Natural killer cell (primary cell): Measurements from ENCODE around the gene TBR1. TPM values are rescaled to one million over a fixed set of nuclear protein-coding genes. Genes with fewer than 3 reads are reported as not detected.

Source experiments
- ATAC-seq, 3 donors: fragments of 150-1000 bp in 2 of 3; fragments of 200-7000 bp in 1 of 3; cut with Tn5 transposase; 1 replicate in 1 of 3; 2 replicates in 2 of 3; pipeline ENCODE4 v1.10.0; 2021; ENCODE audit warnings: mild to moderate bottlenecking in 2 of 3, moderate library complexity in 2 of 3
- DNase-seq, 2 donors: peaks; one replicate each; pipeline versions ENCODE4 v3.0.0 to v3.0.0-alpha.2; 2013 to 2021; ENCODE audit warnings: mixed read lengths in 1 of 2
- H3K27ac ChIP-seq: one replicate; pipeline ENCODE4 v1.5.1; 2013; ENCODE audit warnings: mild to moderate bottlenecking, low read length
- H3K27me3 ChIP-seq: one replicate; pipeline ENCODE4 v1.6.1; 2013; ENCODE audit warnings: low read length; ENCODE audit not compliant: control insufficient read depth, insufficient read depth
- H3K36me3 ChIP-seq: one replicate; pipeline ENCODE4 v1.6.1; 2013; ENCODE audit warnings: low read length; ENCODE audit not compliant: control insufficient read depth, insufficient read depth
- H3K4me1 ChIP-seq: one replicate; pipeline ENCODE4 v1.6.1; 2013; ENCODE audit warnings: low read length; ENCODE audit not compliant: control insufficient read depth, insufficient read depth
- H3K4me3 ChIP-seq: one replicate; pipeline ENCODE4 v1.5.1; 2013; ENCODE audit warnings: low read length
- H3K9me3 ChIP-seq: one replicate; pipeline ENCODE4 v1.6.1; 2013; ENCODE audit warnings: low read length; ENCODE audit not compliant: control insufficient read depth, insufficient read depth
- H3K27ac Mint-ChIP-seq, 2 donors: one replicate each; pipeline ENCODE4 v1.8.0; 2022; ENCODE audit warnings: mild to moderate bottlenecking in 2 of 2, mixed read lengths in 2 of 2, moderate library complexity in 1 of 2
- H3K27me3 Mint-ChIP-seq, 2 donors: one replicate each; pipeline ENCODE4 v1.8.0; 2022; ENCODE audit warnings: low read depth in 2 of 2, mixed read lengths in 2 of 2
- H3K36me3 Mint-ChIP-seq: one replicate; pipeline ENCODE4 v1.8.0; 2022; ENCODE audit warnings: mixed read lengths
- H3K4me1 Mint-ChIP-seq, 2 donors: one replicate each; pipeline ENCODE4 v1.8.0; 2022; ENCODE audit warnings: mixed read lengths in 2 of 2
- H3K4me3 Mint-ChIP-seq: one replicate; pipeline ENCODE4 v1.8.0; 2022; ENCODE audit warnings: mild to moderate bottlenecking, moderate library complexity, mixed read lengths
- H3K9me3 Mint-ChIP-seq, 2 donors: one replicate each; pipeline ENCODE4 v1.8.0; 2022; ENCODE audit warnings: mixed read lengths in 2 of 2
- WGBS: methylation state at CpG from one replicate; pipeline ENCODE4 v1.1.7; 2013; ENCODE audit warnings: missing lambda C conversion rate; ENCODE audit not compliant: insufficient coverage; 5-methylcytosine and 5-hydroxymethylcytosine counted together
- intact Hi-C: fragments of 100-400 bp; cut with micrococcal nuclease; formaldehyde crosslinking; loops from one replicate; pipeline ENCODE4 v1.14.2; 2022
- total RNA-seq, 4 donors: library from RNA; stranded (reverse); fragments of 120-200 nt in 1 of 4; gene quantifications; one replicate each; pipeline versions ENCODE4 v1.2.3 to v1.2.4, GENCODE V29; 2013 to 2022
- TF ChIP-seq, protein P1 (sequence below): fragments of 200-600 bp; IDR thresholded peaks from one replicate; pipeline ENCODE4 v1.8.0; 2022; ENCODE audit warnings: antibody characterized with exemption

Gene TBR1
- total RNA-seq, 3 donors from 2014 or later (not counting 1 experiment from before 2014, with no cell fraction given) = not detected

DNA sequence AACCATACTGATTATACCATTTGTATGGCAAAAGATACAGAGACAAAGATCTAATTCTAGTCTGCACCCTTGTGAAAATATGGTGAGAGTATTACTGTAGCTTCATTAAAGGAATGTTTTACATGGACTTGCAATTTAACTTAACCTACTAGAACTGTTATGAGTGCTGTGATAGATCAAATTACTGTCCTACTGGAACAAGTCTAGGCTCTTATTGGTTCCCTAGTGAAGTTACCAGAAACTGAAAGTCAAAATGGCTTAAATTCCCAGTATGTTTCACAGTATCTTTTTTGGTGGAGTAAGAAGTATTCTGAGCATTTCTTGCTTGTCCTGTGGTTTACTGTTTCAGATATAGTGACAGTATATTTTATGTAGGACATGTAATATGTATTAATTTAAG is 3.8 kb upstream of the TBR1 start:
- Histone ChIP-seq H3K4me3 (no peak overlapping the region), H3K36me3 (peaks cover 3% of the 10 kb centered on the region), H3K27ac (no peak overlapping the region), H3K4me1 (peaks cover 30% of the 10 kb centered on the region), H3K27me3 (peaks cover 33% of the 10 kb centered on the region), H3K9me3 (no peaks in the 10 kb centered on the region)
- DNase-seq (no peak), ATAC-seq (no peak)
- peaks cover 9% of the 10 kb centered on the region for H3K36me3 Mint-ChIP-seq
- peaks cover 28 to 35% of the 10 kb centered on the region in 2 donors for H3K27me3 Mint-ChIP-seq
- H3K27ac Mint-ChIP-seq = no peak overlapping the region
- TF ChIP-seq, protein P1, sequence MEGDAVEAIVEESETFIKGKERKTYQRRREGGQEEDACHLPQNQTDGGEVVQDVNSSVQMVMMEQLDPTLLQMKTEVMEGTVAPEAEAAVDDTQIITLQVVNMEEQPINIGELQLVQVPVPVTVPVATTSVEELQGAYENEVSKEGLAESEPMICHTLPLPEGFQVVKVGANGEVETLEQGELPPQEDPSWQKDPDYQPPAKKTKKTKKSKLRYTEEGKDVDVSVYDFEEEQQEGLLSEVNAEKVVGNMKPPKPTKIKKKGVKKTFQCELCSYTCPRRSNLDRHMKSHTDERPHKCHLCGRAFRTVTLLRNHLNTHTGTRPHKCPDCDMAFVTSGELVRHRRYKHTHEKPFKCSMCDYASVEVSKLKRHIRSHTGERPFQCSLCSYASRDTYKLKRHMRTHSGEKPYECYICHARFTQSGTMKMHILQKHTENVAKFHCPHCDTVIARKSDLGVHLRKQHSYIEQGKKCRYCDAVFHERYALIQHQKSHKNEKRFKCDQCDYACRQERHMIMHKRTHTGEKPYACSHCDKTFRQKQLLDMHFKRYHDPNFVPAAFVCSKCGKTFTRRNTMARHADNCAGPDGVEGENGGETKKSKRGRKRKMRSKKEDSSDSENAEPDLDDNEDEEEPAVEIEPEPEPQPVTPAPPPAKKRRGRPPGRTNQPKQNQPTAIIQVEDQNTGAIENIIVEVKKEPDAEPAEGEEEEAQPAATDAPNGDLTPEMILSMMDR = no peak
- H3K4me1 Mint-ChIP-seq = peaks cover 31 to 32% of the 10 kb centered on the region in 2 donors
- intact Hi-C loops = no loop called here
- no peaks in the 10 kb centered on the region for H3K9me3 Mint-ChIP-seq
- no peak overlapping the region for H3K4me3 Mint-ChIP-seq

- intact Hi-C loops = no loop called here
- DNase-seq (peak in 1 of 2 donors; percentile 21), ATAC-seq (peak; percentile 44 to 64 (median 50))
- Mint-ChIP-seq H3K4me3 (peak overlapping the region; percentile 83), H3K36me3 (peaks cover 9% of the 10 kb centered on the region), H3K4me1 (peaks cover 37 to 47% of the 10 kb centered on the region in 2 donors), H3K27me3 (peaks cover 46 to 54% of the 10 kb centered on the region in 2 donors), H3K9me3 (no peaks in the 10 kb centered on the region), H3K27ac (no peak overlapping the region)
- no peak overlapping the region for H3K4me3 ChIP-seq
- peaks cover 42% of the 10 kb centered on the region for H3K27me3 ChIP-seq
- H3K4me1 ChIP-seq = peaks cover 36% of the 10 kb centered on the region
- no peaks in the 10 kb centered on the region for H3K9me3 ChIP-seq
- H3K27ac ChIP-seq = no peak overlapping the region
- 7% methylated on average over 69 of the region's 69 CpGs for WGBS
- TF ChIP-seq, protein P1 = no peak
- H3K36me3 ChIP-seq = peaks cover 1% of the 10 kb centered on the region
These were observed 1.8 kb upstream of the TBR1 start for GRCh38 chr2:161414042-161415033.

GRCh38 chr2:161415034-161415986 is 787 bp upstream of the TBR1 start:
- H3K27me3 Mint-ChIP-seq = peaks cover 51 to 64% of the 10 kb centered on the region in 2 donors
- Histone ChIP-seq H3K36me3 (peaks cover 1% of the 10 kb centered on the region), H3K27me3 (peaks cover 48% of the 10 kb centered on the region), H3K9me3 (no peaks in the 10 kb centered on the region), H3K4me1 (peaks cover 37% of the 10 kb centered on the region), H3K27ac (no peak overlapping the region), H3K4me3 (no peak overlapping the region)
- TF ChIP-seq, protein P1 = no peak
- ATAC-seq = peak in 2 of 3 donors; percentile 31 to 47
- intact Hi-C loops = no loop called here
- no peak overlapping the region for H3K27ac Mint-ChIP-seq
- 9% methylated on average over 24 of the region's 29 CpGs for WGBS
- DNase-seq = peak in 1 of 2 donors; percentile 33
- H3K4me1 Mint-ChIP-seq = peaks cover 37 to 48% of the 10 kb centered on the region in 2 donors
- H3K4me3 Mint-ChIP-seq = peak overlapping the region; percentile 79
- no peaks in the 10 kb centered on the region for H3K9me3 Mint-ChIP-seq
- H3K36me3 Mint-ChIP-seq = peaks cover 9% of the 10 kb centered on the region
